ENCODE data around the gene SNX33.

DNA sequence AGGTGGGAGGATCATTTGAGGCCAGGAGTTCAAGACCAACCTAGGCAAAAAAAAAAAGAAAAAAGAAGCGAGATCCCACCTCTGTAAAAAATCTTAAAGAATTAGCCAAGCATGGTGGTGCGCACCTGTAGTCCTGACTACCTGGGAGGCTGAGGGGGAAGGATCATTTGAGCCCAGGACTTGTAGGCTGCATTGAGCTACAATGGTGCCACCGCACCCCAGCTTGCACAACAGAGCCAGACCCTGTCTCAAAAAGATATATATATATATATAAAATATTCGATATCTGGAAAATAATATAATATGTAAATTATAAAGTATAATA lies 6.6 kb upstream of the SNX33 start:
- TF ChIP-seq CTCF (IDR thresholded peaks at IDR 0.05; ENCODE audit: insufficient read depth, low read length, poor library complexity, severe bottlenecking) (peak; percentile 7), EZH2phosphoT487 (conservative IDR thresholded peaks at IDR 0.05; ENCODE audit: low read length) (no peak)

Data from SU-DHL-6 (cell line).